Measurements from ENCODE around the gene SPRYD7. TPM values are rescaled to one million over a fixed set of nuclear protein-coding genes. Genes with fewer than 3 reads are reported as not detected.

Gene SPRYD7
- polyA plus RNA-seq, 1 experiment = 3.3 TPM

- ChIA-PET CTCF (interaction anchor here (0.6 kb wide), 1 partner anchor 970 kb away, joined by 3 read pairs; no protein-coding TSS in a partner anchor), POLR2A (no interaction called here)
- no peak overlapping the region for H3K4me3 ChIP-seq (ENCODE audit: low read depth, low read length)
- no peak for DNase-seq (ENCODE audit: low read depth)
- no peaks in the 10 kb centered on the region for H3K27me3 ChIP-seq (ENCODE audit: control insufficient read depth, insufficient read depth, low read length)
- TF ChIP-seq CTCF (IDR thresholded peaks at IDR 0.05; ENCODE audit: insufficient read depth, low read depth, low read length) = no peak
- no peaks in the 10 kb centered on the region for H3K36me3 ChIP-seq (ENCODE audit: control insufficient read depth, insufficient read depth, low read length)
Measured at GRCh38 chr13:49878682-49879081, 57.5 kb downstream of the SPRYD7 start.

GRCh38 chr13:49877629-49878218 is 58.4 kb downstream of the SPRYD7 start:
- CTCF ChIA-PET = no interaction called here
- no peak for DNase-seq (ENCODE audit: low read depth)

GRCh38 chr13:49874430-49874829 is 61.7 kb downstream of the SPRYD7 start:
- Histone ChIP-seq H3K27me3 (ENCODE audit: control insufficient read depth, insufficient read depth, low read length) (no peaks in the 10 kb centered on the region), H3K4me3 (ENCODE audit: low read depth, low read length) (no peak overlapping the region), H3K36me3 (ENCODE audit: control insufficient read depth, insufficient read depth, low read length) (no peaks in the 10 kb centered on the region)
- ChIA-PET CTCF (no interaction called here), POLR2A (no interaction called here)
- DNase-seq (ENCODE audit: low read depth) = no peak
- no peak for TF ChIP-seq CTCF (IDR thresholded peaks at IDR 0.05; ENCODE audit: insufficient read depth, low read depth, low read length)

More at GRCh38 chr13:49877629-49878218, 58.4 kb downstream of the SPRYD7 start:
- Histone ChIP-seq H3K27me3 (ENCODE audit: control insufficient read depth, insufficient read depth, low read length) (no peaks in the 10 kb centered on the region), H3K4me3 (ENCODE audit: low read depth, low read length) (no peak overlapping the region), H3K36me3 (ENCODE audit: control insufficient read depth, insufficient read depth, low read length) (no peaks in the 10 kb centered on the region)
- POLR2A ChIA-PET = no interaction called here
- TF ChIP-seq CTCF (IDR thresholded peaks at IDR 0.05; ENCODE audit: insufficient read depth, low read depth, low read length) = no peak

GRCh38 chr13:49869519-49869918 is 66.6 kb downstream of the SPRYD7 start:
- no peaks in the 10 kb centered on the region for H3K27me3 ChIP-seq (ENCODE audit: control insufficient read depth, insufficient read depth, low read length)
- CTCF ChIA-PET = interaction anchor here (1.0 to 1.2 kb wide), 3 partner anchors 8 to 107 kb away, joined by 3 to 4 read pairs (median 3); no protein-coding TSS in a partner anchor
- no peaks in the 10 kb centered on the region for H3K36me3 ChIP-seq (ENCODE audit: control insufficient read depth, insufficient read depth, low read length)
- peak; percentile 40 for TF ChIP-seq CTCF (IDR thresholded peaks at IDR 0.05; ENCODE audit: insufficient read depth, low read depth, low read length)
- no peak overlapping the region for H3K4me3 ChIP-seq (ENCODE audit: low read depth, low read length)
- POLR2A ChIA-PET = no interaction called here
- DNase-seq (ENCODE audit: low read depth) = no peak

- TF ChIP-seq CTCF (IDR thresholded peaks at IDR 0.05; ENCODE audit: insufficient read depth, low read depth, low read length) = no peak
- no peak for DNase-seq (ENCODE audit: low read depth)
- Histone ChIP-seq H3K4me3 (ENCODE audit: low read depth, low read length) (no peak overlapping the region), H3K27me3 (ENCODE audit: control insufficient read depth, insufficient read depth, low read length) (no peaks in the 10 kb centered on the region), H3K36me3 (ENCODE audit: control insufficient read depth, insufficient read depth, low read length) (no peaks in the 10 kb centered on the region)
- ChIA-PET POLR2A (no interaction called here), CTCF (no interaction called here)
Measured at GRCh38 chr13:49867834-49868233, 68.3 kb downstream of the SPRYD7 start.

Measured in BJ (cell line).